Measurements from ENCODE around the gene CMTR2. TPM values are rescaled to one million over a fixed set of nuclear protein-coding genes. Genes with fewer than 3 reads are reported as not detected.
"Not testable (repeated sequence)": the region's sequence is repeated elsewhere in the genome, so short reads cannot be mapped to it uniquely, and the experiment has no call there.

Gene CMTR2, protein sequence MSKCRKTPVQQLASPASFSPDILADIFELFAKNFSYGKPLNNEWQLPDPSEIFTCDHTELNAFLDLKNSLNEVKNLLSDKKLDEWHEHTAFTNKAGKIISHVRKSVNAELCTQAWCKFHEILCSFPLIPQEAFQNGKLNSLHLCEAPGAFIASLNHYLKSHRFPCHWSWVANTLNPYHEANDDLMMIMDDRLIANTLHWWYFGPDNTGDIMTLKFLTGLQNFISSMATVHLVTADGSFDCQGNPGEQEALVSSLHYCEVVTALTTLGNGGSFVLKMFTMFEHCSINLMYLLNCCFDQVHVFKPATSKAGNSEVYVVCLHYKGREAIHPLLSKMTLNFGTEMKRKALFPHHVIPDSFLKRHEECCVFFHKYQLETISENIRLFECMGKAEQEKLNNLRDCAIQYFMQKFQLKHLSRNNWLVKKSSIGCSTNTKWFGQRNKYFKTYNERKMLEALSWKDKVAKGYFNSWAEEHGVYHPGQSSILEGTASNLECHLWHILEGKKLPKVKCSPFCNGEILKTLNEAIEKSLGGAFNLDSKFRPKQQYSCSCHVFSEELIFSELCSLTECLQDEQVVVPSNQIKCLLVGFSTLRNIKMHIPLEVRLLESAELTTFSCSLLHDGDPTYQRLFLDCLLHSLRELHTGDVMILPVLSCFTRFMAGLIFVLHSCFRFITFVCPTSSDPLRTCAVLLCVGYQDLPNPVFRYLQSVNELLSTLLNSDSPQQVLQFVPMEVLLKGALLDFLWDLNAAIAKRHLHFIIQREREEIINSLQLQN
- 35.5 and 53.3 TPM in 2 replicates for total RNA-seq

DNA sequence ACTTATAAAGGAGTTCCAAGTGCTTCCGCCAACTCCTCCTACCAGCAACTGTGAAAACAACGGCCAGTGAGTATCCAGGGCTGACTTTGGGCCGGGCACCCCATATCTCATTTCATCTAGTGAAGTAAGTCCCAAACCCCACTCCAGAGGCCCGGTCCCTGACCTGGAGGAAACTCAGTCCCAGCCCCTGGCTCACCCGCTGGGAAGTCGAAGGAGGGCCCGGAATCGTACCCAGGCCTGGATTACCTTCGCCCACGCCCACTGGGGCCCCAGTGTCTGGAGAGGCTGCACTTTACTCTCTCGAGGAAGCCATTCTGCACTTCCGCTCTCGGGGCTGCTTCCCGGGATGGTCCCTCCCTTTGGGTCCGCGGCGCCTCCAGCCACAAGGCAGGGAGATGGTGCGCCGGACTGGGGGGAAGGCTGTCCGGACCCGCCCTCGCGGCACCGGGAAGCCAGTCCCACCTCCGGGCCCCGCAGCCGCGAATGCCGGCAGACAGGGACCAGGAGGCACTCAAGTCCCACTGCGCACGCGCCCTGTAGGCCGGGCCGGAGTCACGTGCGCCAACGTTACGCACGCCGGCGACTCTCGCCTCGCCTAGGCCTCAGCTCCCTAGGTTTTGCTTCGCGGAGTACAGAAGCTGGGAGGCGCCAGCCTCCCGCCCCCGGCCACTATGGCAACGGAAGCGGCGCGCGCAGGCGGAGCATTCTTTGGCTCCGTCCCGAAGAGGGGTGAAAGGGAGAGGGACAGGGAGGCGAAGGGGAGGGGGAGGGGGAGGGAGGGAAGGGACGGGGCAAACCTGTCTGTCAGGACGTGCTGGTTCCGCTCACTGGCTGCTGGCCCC, at the start of gene CMTR2:
TSS of gene CMTR2 (minus strand) at position 513 of the 842 bp plus-strand sequence. CDS start 3,482 bp downstream, outside the sequence.
- DNase-seq (ENCODE audit: low read depth): peak; percentile 86

DNA sequence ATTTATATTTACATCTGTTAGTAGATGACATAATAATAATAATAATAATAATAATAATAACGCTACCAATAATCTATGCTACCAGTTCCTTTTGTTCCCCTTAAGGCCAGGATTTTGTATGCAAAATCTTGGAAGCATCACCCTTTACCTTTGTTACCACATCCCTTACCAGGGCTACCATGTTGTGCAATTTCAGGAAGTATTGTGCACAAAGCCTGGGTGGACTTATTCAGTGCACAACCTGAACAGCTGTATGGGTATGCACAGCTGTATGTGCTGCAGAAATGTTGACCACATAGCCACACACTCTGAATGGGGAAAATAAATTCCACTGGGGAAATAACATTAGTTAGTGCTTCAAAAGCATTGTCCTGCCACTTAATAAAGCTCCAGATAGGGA, 49.4 kb upstream of the CMTR2 start:
- DNase-seq (ENCODE audit: low read depth): no peak

DNA sequence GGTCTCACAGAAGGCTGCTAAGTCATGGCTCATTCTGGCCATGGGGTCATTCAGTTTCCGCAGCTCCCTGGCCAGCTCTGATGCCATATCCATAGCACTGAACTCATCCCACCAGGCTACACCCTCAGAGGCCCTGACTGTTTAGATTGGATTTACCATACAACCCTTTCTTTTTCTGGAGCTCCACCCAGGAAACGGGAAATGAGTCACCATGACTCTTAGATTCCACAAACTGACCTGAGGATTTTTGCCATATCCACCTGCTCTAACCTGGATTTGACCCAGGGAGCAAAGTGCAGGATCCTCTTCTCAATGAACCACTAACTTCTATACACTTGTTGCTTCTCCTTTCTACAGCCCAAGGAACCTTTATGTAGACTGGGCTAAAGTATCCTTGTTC, 49.0 kb upstream of the CMTR2 start:
- peak; percentile 34 for DNase-seq (ENCODE audit: low read depth)

DNA sequence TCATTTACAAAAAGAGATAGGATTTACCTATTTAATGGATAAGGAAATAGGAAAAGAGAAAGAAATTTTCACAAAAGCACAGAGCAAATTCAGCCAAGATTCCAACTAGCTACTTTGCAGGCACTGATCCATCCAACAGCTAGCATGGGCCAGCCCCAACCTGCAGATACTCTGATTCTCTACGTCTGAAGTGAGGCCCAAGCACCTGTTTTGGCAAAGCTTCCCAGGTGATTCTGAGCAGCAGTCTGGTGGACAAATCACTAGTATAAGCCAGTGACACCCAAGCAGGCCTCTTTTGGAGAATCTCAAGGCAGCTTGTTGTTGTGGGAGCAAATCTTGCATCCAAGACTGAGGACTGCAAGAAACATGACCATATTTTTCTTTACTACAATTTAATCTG, 48.4 kb upstream of the CMTR2 start:
- no peak for DNase-seq (ENCODE audit: low read depth)

DNA sequence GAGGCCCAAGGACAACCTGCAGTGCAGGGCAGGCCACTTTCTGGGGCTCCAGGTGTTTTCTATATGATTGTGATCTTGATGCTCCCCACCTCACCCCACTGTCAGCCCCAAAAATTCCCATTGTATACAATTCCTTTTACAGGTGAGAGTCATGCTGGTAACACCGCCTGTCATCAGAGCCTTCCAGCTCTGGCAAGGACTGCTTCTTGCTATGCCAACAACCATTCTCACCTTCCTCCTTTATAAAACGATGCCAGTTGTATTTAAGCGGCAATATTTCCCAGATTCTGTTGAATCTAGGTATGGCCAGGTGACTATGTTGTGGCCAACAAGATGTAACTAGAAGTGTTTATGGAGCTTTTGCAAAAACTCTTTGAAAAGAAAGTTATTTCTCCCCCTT, 38.9 kb upstream of the CMTR2 start:
- DNase-seq (ENCODE audit: low read depth): no peak

DNA sequence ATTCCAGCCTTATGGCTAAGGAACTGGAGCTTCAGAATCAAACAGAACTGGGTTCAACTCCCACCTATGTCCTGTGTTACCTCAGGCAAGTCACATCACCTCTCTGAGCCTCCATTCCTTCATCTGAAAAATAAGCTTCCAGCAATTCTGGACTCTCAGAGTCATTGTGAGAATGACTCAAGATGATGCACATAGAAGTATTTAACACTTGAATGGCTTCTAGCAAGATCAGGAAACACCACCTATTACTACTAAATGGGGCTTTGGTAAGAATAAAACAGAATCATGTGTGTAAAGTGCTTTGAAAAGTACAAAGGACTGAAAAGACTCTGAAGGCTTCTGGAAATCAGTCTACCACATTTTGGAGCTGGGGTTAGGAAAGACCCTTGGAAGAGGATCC, 38.5 kb upstream of the CMTR2 start:
- peak; percentile 34 for DNase-seq (ENCODE audit: low read depth)

DNA sequence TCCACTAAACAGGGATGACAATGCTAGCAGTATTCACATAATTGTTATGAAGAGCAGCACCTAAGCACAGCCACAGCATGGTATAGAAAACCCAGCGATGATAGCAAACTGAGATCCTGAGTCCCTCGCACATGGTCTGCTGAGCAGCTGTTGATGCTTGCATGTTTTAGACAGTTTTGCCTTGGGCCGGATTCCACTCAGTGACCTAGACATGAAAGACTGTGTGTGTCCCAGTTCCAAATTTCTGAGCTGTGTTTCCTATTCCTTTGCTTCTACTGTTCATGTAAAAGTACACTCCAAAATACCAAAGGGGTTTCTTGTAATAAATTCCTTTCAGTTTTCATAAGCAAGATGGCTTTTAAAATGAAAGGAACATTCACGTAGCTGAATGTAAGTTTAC, 30.8 kb upstream of the CMTR2 start:
- no peak for DNase-seq (ENCODE audit: low read depth)

DNA sequence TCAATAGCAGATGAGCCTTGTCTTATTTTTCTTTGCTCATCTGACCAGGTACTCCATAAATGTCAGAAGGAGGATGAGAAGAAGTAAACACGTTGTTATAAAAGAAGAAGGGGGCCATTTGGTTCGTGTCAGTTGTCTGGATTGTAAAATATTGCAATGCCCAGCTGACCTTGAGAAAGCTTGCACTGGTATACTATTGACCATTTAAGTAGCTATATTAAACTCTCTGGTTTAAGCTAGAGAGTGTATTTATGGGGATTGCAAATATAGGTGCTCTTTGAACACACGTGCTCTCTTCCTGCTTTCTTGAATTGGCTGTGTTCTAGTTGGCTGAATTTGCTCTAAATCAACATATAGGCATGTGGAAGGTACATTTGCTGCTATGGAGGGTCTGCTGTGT, 26.1 kb upstream of the CMTR2 start:
- no peak for DNase-seq (ENCODE audit: low read depth)

DNA sequence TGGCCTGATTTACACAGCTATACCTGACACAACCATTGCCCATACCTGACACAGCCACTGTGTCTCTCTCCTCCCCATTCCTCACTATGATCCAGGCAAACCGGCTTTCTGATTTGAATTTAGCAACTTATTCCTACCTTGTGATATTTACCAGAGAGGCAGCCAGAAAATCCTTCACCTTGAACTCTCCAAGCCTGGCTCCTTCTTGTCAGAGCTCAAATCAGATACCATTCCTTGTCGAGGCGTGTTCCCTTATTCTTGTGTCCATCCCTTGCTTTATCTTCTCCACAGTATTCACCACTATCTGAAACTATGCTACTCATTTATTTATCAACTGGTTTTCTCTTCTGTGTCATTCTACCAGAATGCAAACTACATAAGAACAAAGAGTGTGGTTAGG, 24.4 kb upstream of the CMTR2 start:
- DNase-seq (ENCODE audit: low read depth): not testable (repeated sequence)

DNA sequence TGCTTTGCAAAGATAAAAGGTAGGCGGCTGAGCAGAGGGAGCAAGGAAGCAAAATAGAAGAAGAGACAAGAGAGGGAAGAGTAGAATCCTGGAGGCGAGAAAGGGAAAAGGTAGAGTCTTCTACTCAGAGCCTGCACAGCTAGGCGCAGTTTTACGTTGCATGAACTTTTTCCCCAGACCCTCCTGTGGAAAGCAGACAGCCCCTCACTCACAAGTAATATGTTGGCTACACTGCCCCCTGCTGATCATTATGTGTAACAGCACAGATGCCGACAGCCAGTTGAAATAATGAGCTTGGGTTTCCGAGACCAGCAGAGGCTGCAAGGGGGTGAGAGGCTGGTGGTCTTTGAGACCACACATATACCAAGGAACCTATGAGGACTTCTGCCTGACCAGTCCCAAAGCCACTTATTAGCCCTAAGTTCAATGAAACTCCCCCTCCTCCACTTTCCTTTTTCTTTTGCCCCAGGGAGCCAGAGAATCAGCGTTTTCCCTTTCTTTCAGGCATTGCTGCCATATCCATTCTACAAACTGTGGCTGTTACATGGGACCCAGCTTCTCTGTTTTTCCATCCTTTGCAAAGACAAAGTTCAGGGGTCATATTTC, 22.5 kb upstream of the CMTR2 start:
- DNase-seq (ENCODE audit: low read depth): no peak

DNA sequence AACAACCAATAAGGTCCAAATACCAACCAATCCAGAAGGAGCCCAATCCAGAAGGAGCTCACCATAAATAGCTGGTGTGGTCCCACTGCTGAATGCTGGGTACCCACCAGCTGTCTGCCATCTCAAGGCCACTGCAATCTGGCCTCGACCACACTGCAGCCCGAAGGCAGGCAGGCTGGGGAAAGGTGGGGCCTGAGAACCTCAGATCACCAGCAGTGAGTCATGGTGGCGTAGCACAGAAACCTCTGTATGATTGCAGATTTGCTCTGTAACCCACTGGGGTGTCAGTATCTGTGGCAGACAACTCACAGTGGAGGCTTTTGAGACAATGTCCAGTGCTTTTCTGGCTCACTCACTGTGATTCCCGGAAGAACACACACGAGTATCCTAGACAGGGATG, 14.7 kb upstream of the CMTR2 start:
- no peak for DNase-seq (ENCODE audit: low read depth)

DNA sequence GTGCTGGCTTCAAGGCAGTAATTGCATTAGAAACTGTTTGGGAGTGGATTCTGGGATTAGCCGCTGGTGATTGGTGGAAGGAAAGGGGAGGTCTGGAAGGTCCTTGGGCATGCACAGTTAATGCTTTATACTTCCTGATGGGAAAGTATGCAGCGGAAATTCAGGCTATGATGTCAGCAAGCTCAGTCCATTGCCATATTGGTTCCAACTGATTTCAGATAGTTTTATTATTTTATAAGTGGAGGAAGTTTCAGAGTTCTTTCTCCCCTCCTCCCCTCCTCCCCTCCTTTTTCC, 8.1 kb upstream of the CMTR2 start:
- DNase-seq (ENCODE audit: low read depth): no peak

DNA sequence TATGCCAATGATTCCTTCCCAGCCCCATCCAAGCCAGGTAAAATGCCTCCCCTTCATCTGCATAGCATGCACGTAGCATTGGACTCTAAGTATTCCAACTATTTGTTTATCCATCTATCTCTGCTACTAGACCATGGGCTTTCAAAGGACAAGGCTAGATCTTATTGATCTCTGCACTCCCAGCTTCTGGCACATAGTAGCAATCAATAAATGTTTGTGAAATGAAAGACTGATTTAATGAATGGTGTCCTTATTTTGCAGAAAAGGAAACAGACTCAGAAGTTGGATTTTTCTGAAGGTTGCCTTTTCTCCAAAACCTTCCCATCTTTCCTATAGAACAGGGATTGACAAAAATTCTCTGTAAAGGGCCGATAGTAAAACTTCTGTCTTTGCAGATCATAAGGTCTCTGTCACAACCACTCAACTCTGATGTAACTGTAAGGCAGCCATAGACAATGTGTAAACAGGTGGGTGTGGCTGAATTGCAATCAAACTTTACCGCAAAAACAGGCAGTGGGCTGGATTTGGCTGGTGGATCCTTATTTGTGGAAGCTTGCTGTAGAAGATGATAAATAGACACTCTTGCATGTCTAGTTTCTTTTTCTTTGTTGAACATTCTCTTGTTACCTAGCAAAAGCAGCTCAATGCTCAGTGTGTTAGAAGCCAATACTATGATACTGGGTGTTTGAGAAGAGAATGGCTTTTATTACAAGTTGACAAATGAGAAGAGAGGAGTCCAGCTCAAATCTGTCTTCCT, 7.6 kb upstream of the CMTR2 start:
- DNase-seq (ENCODE audit: low read depth): no peak

DNA sequence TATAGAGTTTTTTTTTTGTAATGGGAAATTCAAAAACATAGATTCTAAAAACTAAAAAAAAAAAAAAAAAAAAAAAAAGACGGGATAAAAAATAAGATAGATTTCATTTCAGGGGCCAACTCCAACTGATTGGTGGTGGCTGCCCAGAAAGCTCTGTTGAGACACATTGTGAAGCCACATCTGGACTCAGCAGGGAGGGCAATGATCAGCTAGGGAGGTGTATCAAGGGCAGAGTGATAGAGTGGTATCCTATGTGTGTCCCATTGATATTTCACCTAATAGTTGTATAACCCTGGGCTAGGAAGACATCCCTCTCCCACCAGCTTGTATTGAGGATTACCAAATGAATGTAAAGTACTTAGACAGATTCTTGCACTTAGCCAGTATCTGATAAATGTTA, 6.7 kb upstream of the CMTR2 start:
- no peak for DNase-seq (ENCODE audit: low read depth)

DNA sequence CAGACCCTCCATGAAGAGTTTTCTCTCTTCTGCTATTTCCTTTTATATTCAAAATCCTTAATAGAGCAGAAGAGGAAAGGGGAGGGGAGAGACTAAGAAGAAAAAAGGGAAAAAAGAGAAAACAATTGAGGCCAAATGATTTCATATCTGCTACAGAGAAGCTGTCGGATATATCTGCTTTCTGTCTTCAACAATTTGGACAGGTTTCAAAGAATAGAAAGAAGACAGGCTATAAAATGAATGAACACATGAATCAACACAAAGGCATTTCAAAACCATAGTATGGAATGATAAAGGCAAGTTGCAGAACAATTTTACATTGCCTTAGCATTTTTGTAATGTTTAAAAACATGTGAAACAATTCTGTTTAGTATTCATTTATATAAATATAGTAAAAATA, 4.7 kb upstream of the CMTR2 start:
- no peak for DNase-seq (ENCODE audit: low read depth)

DNA sequence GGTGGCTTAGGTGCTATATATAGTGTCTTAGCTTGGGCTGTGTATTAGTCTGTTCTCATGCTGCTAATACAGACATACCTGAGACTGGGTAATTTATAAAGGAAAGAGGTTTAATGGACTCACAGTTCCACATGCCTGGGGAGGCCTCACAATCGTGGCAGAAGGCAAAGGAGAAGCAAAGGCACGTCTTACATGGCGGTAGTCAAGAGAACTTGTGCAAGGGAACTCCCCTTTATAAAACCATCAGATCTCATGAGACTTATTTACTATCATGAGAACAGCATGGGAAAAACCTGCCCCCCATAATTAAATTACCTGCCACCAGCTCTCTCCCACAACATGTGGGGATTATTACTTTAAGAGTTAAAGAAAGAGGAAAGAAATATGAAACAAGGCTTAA, 2.9 kb upstream of the CMTR2 start:
- not testable (repeated sequence) for DNase-seq (ENCODE audit: low read depth)

DNA sequence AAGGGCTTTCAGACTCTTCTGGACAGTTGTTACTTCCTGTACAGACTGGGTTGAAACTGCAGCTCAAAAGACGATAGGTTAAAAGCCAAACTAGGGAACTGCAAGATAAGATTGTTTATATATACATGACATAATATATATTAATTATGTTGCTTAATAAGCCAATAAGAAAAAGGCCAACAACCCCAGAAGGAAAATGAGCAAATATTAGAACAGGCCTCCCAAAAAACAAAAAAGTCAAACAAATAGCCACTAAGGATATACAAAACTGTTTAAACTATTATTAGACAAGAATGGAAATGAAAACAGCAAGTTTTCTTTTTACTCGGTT, 495 bp upstream of the CMTR2 start:
- no peak for DNase-seq (ENCODE audit: low read depth)

DNA sequence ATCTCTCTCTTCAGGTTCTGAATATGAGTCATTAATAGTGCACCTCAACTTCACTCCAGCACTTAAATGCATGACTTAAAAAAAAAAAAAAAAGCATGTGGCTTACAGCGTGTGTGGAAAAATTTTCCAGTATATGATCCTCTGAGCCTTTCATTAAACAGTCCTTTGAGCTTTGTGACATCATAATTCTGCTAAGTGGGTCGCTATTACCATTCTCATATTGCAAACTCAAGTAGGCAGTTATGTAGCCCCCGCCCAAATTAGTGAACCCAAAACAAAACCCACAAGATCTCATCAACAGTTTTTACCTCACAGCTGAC, 672 bp downstream of the CMTR2 start:
- peak; percentile 42 for DNase-seq (ENCODE audit: low read depth)

DNA sequence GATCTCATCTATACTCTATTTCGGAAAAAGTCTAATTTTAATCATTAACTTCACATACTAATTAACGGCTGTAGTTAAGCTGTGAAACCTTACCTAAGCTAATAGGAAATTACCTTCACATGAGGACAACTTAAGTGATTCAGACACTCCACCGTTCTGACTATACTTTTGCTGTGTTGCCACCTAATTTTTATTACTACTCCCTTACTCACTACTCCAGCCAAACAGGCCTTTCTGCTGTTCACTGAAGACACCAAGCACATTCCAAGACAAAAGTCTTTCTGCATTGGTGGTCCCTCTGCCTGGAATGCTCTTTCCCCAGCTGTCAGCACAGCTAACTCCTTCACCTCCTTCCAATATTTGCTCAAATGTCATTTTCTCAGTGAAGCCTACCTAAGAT, 1.3 kb downstream of the CMTR2 start:
- peak; percentile 79 for DNase-seq (ENCODE audit: low read depth)

DNA sequence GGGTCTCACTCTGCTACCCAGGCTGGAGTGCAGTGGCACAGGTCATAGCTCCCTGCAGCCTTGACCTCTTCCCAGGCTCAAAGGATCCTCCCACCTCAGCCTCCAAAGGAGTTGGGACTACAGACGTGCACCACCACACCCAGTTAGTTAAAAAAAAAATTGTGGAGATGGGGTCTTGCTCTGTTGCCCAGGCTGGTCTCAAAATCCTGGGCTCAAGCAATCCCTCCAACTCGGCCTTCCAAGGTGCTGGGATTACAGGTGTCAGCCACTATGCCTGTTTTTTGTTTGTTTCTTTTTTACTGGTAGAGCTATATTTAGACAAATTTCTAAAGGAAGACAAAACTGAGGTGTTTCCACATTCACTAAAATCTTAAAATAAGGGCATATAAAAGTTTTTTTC, 1.7 kb downstream of the CMTR2 start:
- DNase-seq (ENCODE audit: low read depth): no peak

DNA sequence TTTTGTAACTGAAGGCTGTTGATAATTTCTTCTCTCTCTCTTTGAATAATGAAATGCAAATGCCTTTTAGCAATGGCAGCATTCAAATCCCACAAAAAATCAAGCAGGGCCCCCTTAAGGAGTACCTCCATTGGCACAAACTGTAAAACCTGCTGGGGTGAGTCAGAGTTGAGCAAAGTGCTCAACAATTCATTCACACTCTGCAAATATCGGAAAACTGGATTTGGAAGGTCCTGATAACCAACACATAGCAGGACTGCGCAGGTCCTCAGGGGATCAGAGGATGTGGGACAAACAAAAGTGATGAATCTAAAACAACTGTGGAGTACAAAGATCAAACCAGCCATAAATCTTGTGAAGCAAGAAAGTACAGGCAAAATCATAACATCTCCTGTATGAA, 5.6 kb downstream of the CMTR2 start:
- no peak for DNase-seq (ENCODE audit: low read depth)

DNA sequence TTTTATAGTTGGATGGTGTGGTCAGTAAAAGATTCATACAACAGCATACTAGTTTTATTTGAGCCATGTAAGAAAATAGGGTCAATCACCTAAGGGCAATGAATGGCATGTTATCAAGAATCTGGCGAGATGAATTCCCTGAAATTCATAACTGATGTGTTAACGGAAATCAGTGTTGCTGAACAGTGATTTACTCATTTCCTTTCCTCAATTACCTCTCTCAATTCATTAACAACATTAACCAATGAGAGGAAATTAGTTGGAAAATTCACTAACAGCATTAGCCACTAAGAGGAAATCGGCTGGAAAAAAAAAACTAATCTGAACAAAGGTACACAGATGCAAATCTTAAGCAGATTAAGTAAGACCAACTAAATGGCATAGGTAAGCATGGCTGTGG, 6.3 kb downstream of the CMTR2 start:
- DNase-seq (ENCODE audit: low read depth): peak; percentile 13
